ENCODE measurements around the gene PRKCA. TPM values are rescaled to one million over a fixed set of nuclear protein-coding genes. Genes with fewer than 3 reads are reported as not detected.

Gene PRKCA
- total RNA-seq, 1 donor from 2014 or later = 2.2 TPM

DNA sequence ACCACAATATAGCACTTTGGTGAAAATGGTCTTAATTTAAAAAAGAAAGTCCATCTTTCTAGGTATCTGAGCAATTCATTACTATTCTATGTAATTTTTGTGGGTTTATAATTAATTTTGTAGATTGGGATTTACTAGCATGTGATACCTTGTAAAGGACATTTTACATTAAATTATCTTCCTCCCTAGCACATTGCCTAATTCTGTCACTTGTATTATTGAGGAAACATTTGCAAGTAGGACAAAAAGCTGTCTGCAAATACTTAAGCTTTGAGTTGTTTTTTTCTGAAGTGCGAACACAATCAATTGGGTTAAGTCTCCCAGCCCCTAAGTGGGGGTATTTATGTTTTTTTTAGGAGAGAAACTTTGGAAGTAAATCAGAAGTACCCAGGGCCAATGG lies 167.0 kb downstream of the PRKCA start:
- no peaks in the 10 kb centered on the region for H3K9me3 Mint-ChIP-seq
- TF ChIP-seq, protein P1, sequence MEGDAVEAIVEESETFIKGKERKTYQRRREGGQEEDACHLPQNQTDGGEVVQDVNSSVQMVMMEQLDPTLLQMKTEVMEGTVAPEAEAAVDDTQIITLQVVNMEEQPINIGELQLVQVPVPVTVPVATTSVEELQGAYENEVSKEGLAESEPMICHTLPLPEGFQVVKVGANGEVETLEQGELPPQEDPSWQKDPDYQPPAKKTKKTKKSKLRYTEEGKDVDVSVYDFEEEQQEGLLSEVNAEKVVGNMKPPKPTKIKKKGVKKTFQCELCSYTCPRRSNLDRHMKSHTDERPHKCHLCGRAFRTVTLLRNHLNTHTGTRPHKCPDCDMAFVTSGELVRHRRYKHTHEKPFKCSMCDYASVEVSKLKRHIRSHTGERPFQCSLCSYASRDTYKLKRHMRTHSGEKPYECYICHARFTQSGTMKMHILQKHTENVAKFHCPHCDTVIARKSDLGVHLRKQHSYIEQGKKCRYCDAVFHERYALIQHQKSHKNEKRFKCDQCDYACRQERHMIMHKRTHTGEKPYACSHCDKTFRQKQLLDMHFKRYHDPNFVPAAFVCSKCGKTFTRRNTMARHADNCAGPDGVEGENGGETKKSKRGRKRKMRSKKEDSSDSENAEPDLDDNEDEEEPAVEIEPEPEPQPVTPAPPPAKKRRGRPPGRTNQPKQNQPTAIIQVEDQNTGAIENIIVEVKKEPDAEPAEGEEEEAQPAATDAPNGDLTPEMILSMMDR (IDR thresholded peaks at IDR 0.05) = no peak
- peaks cover 17% of the 10 kb centered on the region for H3K4me1 Mint-ChIP-seq
- ChIA-PET CTCF (no interaction called here), POLR2A (no interaction called here)
- H3K27ac Mint-ChIP-seq = no peak overlapping the region
- H3K4me3 Mint-ChIP-seq = no peak overlapping the region
- DNase-seq (no peak), ATAC-seq (ENCODE audit: low read depth) (no peak)
- intact Hi-C loops (cut with micrococcal nuclease) = no loop called here
- peaks cover 2% of the 10 kb centered on the region for H3K27me3 Mint-ChIP-seq
- H3K36me3 Mint-ChIP-seq (ENCODE audit: low read depth) = no peaks in the 10 kb centered on the region

DNA sequence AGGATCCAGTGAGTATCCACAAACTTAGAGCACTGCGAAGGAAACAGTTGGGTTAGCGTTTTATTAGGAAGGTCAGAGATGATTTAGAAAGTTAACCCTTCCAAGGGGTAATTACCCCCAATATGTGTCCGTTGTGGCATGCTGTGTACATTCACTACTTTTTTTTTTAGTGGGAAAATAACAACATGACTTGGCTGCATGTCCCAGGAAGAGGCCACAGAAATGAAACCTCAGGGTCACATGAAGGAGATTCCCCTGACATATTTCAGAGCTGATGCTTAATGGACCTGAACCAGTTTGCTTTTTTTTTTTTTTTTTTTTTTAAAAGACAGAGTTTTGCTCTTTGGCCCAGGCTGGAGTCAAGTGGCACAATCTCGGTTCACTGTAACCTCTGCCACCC lies 167.5 kb downstream of the PRKCA start:
- H3K4me1 Mint-ChIP-seq = peaks cover 17% of the 10 kb centered on the region
- no peak overlapping the region for H3K27ac Mint-ChIP-seq
- DNase-seq (no peak), ATAC-seq (ENCODE audit: low read depth) (no peak)
- no peaks in the 10 kb centered on the region for H3K36me3 Mint-ChIP-seq (ENCODE audit: low read depth)
- CTCF ChIA-PET = no interaction called here
- H3K9me3 Mint-ChIP-seq = no peaks in the 10 kb centered on the region
- peaks cover 2% of the 10 kb centered on the region for H3K27me3 Mint-ChIP-seq
- POLR2A ChIA-PET = no interaction called here
- H3K4me3 Mint-ChIP-seq = no peak overlapping the region
- TF ChIP-seq, protein P1 (IDR thresholded peaks at IDR 0.05) = no peak
- intact Hi-C loops (cut with micrococcal nuclease) = no loop called here

DNA sequence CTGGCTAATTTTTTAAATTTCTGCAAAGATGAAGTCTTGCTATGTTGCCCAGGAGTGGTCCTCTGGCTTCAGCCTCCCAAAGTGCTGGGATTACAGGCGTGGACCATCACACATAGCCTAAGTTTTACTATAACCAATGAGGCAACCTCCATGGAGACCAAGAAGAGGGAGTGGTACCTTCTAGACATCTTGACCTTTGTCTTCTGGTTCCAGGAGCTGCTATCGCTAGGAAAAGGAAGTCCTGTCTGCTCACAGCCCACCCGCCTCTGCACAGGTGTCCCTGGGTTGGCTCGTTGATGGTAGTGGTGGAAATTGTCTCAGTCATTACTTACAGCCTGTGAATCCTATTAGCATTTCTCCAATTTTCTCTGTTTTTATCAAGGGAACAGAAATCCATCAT lies 169.7 kb downstream of the PRKCA start:
- peaks cover 14% of the 10 kb centered on the region for H3K4me1 Mint-ChIP-seq

DNA sequence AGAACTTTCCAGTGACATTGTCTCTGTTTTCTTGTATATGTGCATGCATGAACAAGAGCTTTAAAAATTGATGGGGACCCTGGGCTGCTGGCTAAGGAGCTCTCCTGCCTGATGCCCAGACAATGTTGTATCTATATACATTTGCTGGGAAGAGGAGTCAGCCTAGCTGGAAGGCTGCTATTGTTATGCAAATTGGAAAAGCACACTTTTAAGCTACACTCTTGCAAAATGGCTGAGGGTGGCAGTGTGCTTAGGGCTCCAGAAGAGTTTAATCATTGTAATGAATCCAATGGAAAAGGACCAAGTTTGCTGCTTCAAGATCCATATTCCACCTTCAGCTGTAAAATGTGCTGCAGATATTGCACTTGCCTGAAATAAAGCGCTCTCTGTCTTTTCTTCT lies 171.8 kb downstream of the PRKCA start:
- no peak overlapping the region for H3K4me3 Mint-ChIP-seq
- TF ChIP-seq, protein P1 (IDR thresholded peaks at IDR 0.05) = no peak
- H3K27ac Mint-ChIP-seq = no peak overlapping the region
- DNase-seq (no peak), ATAC-seq (ENCODE audit: low read depth) (no peak)
- peaks cover 4% of the 10 kb centered on the region for H3K9me3 Mint-ChIP-seq
- CTCF ChIA-PET = no interaction called here
- H3K36me3 Mint-ChIP-seq (ENCODE audit: low read depth) = no peaks in the 10 kb centered on the region
- peaks cover 3% of the 10 kb centered on the region for H3K4me1 Mint-ChIP-seq
- POLR2A ChIA-PET = no interaction called here
- no peaks in the 10 kb centered on the region for H3K27me3 Mint-ChIP-seq
- intact Hi-C loops (cut with micrococcal nuclease) = no loop called here

More for the DNA sequence above, 169.7 kb downstream of the PRKCA start:
- Mint-ChIP-seq H3K27ac (no peak overlapping the region), H3K36me3 (ENCODE audit: low read depth) (no peaks in the 10 kb centered on the region), H3K4me3 (no peak overlapping the region), H3K9me3 (no peaks in the 10 kb centered on the region), H3K27me3 (no peaks in the 10 kb centered on the region)
- ATAC-seq (ENCODE audit: low read depth) = no peak
- TF ChIP-seq, protein P1 (IDR thresholded peaks at IDR 0.05) = no peak
- ChIA-PET POLR2A (no interaction called here), CTCF (no interaction called here)
- DNase-seq = no peak
- intact Hi-C loops (cut with micrococcal nuclease) = no loop called here

DNA sequence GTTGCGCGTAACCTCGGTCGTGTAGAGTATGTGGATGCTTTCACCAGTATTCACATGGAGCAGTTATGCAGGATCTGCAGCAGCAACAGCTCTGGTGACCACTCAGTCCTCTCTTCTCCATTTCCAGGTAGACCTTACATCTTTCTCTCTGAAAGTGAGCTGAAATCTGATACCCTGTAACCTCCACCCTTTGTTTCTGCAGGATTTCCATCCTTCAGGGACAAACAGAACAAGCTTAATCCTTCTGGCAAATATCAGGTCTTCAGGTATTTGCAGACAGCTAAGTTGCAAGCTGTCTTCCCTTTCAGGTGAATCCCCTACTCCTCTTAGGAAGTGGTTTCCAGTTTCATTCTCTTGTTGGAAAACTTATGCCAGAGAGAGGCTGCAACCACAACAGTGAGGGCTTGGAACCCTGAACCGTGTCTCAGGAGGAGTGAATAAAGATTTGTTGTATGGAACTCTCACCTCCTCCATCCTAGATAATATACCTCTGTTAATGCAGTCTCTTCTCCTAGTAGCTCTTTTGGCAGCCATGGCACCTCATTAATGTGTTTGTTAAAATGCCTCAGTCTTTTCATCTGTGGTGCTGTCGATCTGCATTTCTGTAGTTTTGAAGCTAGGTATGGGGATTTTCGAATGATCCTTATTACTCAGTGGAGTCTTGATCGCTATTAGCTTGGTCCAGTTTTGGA lies 172.5 kb downstream of the PRKCA start:
- Mint-ChIP-seq H3K36me3 (ENCODE audit: low read depth) (no peaks in the 10 kb centered on the region), H3K27ac (no peak overlapping the region), H3K4me3 (no peak overlapping the region), H3K9me3 (peaks cover 8% of the 10 kb centered on the region), H3K4me1 (peaks cover 3% of the 10 kb centered on the region), H3K27me3 (no peaks in the 10 kb centered on the region)
- POLR2A ChIA-PET = no interaction called here
- intact Hi-C loops (cut with micrococcal nuclease) = no loop called here
- no peak for DNase-seq
- CTCF ChIA-PET = no interaction called here
- ATAC-seq (ENCODE audit: low read depth) = no peak
- TF ChIP-seq, protein P1 (IDR thresholded peaks at IDR 0.05) = no peak
